HCT116 (cell line): ENCODE data around the gene MFAP3L. TPM values are rescaled to one million over a fixed set of nuclear protein-coding genes. Genes with fewer than 3 reads are reported as not detected.

Experiments
- ATAC-seq: fragments of 200-7000 bp; cut with Tn5 transposase; 2 replicates; pipeline ENCODE4 v1.9.1; 2020; ENCODE audit warnings: mild to moderate bottlenecking, moderate library complexity
- BruUV-seq: library from RNA; stranded (reverse); fragments of 400-500 nt; replicated peaks from 2 replicates; lab custom pipeline; 2021; lab: Mats Ljungman, UMichigan
- CTCF ChIA-PET: fragments of 300-600 bp; sonication (Branson Sonifier 250); formaldehyde crosslinking; loops from one replicate; lab custom pipeline; 2021; ENCODE audit warnings: antibody characterized with exemption; lab: Charles Lee
- POLR2A ChIA-PET: fragments of 300-600, 350-600 bp; sonication (Branson Sonifier 250); formaldehyde crosslinking; loops from one replicate; lab custom pipeline; 2021; ENCODE audit warnings: antibody characterized with exemption; lab: Charles Lee
- RAD21 ChIA-PET, 2 experiments: fragments of 300-600 bp; sonication (Branson Sonifier 250); formaldehyde crosslinking; loops; one replicate each; lab custom pipeline; 2023; ENCODE audit warnings: low total read pairs in 2 of 2; ENCODE audit not compliant: uncharacterized antibody in 2 of 2, unreplicated experiment in 2 of 2, low non-redundant PET in 1 of 2; lab: Charles Lee
- DNase-seq: peaks from one replicate; pipeline ENCODE4 v3.0.0-alpha.2; 2010; ENCODE audit warnings: low read depth, low spot score
- H2AFZ ChIP-seq: fragments of 200-600 bp; shearing (Covaris generic), sonication (generic); 2 replicates; pipeline ENCODE4 v1.6.1; 2017; ENCODE audit warnings: low read depth, mixed run types, mixed read lengths, antibody characterized with exemption, low read length; ENCODE audit not compliant: poor library complexity, severe bottlenecking
- H3K27ac ChIP-seq: 2 replicates; pipeline ENCODE4 v1.5.1; 2012; ENCODE audit warnings: low read depth, low read length
- H3K27me3 ChIP-seq: fragments of 200-600 bp; sonication (generic); 2 replicates; pipeline ENCODE4 v1.6.1; 2016; ENCODE audit warnings: mixed run types, low read length, mixed read lengths; ENCODE audit not compliant: insufficient read depth
- H3K36me3 ChIP-seq, 2 experiments: fragments of 200-500 bp in 1 of 2; fragments of 200-600 bp in 1 of 2; sonication (Bioruptor generic) in 1 of 2; sonication (generic) in 1 of 2; 2 replicates each; pipeline versions ENCODE4 v1.5.1 to v1.6.1; 2014 to 2016; ENCODE audit warnings: low read length in 2 of 2, inconsistent platforms in 1 of 2, mixed read lengths in 1 of 2, mixed run types in 1 of 2; ENCODE audit not compliant: insufficient read depth in 2 of 2, control insufficient read depth in 1 of 2
- H3K4me1 ChIP-seq, 2 experiments: fragments of 200-600 bp in 1 of 2; sonication (generic) in 1 of 2; 2 replicates each; pipeline versions ENCODE4 v1.5.1 to v1.6.1; 2012 to 2017; ENCODE audit warnings: low read length in 2 of 2, inconsistent platforms in 1 of 2, mild to moderate bottlenecking in 1 of 2, mixed read lengths in 1 of 2, mixed run types in 1 of 2, moderate library complexity in 1 of 2; ENCODE audit not compliant: insufficient read depth in 2 of 2, control insufficient read depth in 1 of 2
- H3K4me2 ChIP-seq: fragments of 200-600 bp; sonication (generic); 2 replicates; pipeline ENCODE4 v1.6.1; 2017; ENCODE audit warnings: mixed run types, low read length, mixed read lengths
- H3K4me3 ChIP-seq, 2 experiments: fragments of 200-600 bp in 1 of 2; sonication (generic) in 1 of 2; replicated peaks in 1 of 2; 2 replicates each; pipeline ENCODE4 v1.5.1; 2011 to 2016; ENCODE audit warnings: low read length in 2 of 2, control low read depth in 1 of 2, low read depth in 1 of 2, mild to moderate bottlenecking in 1 of 2, mixed read lengths in 1 of 2, mixed run types in 1 of 2
- H3K79me2 ChIP-seq: fragments of 200-600 bp; sonication (generic); 2 replicates; pipeline ENCODE4 v1.6.1; 2017; ENCODE audit warnings: mild to moderate bottlenecking, mixed run types, low read length, moderate library complexity, mixed read lengths; ENCODE audit not compliant: insufficient read depth
- H3K9ac ChIP-seq: fragments of 200-600 bp; sonication (generic); 2 replicates; pipeline ENCODE4 v1.6.1; 2016; ENCODE audit warnings: low read length, mixed read lengths
- H3K9me2 ChIP-seq: fragments of 200-600 bp; sonication (generic), shearing (Covaris generic); 2 replicates; pipeline ENCODE4 v1.6.1; 2017; ENCODE audit warnings: mixed run types, mild to moderate bottlenecking, moderate library complexity; ENCODE audit not compliant: insufficient read depth
- H3K9me3 ChIP-seq, 2 experiments: fragments of 200-500 bp in 1 of 2; fragments of 200-600 bp in 1 of 2; sonication (Bioruptor generic) in 1 of 2; sonication (generic) in 1 of 2; 2 replicates each; pipeline ENCODE4 v1.6.1; 2014 to 2017; ENCODE audit warnings: low read length in 2 of 2, mixed read lengths in 2 of 2, inconsistent platforms in 1 of 2, low read depth in 1 of 2, mild to moderate bottlenecking in 1 of 2, mixed run types in 1 of 2, moderate library complexity in 1 of 2; ENCODE audit not compliant: control insufficient read depth in 1 of 2, insufficient read depth in 1 of 2
- H4K20me1 ChIP-seq: fragments of 200-600 bp; sonication (generic), shearing (Covaris generic); 2 replicates; pipeline ENCODE4 v1.6.1; 2017; ENCODE audit warnings: mixed run types, mild to moderate bottlenecking, moderate library complexity; ENCODE audit not compliant: insufficient read depth
- CBX3 ChIP-seq: IDR thresholded peaks from 2 replicates; pipeline ENCODE4 v1.6.1; 2012; ENCODE audit warnings: low read depth
- CEBPB ChIP-seq: IDR thresholded peaks from 2 replicates; pipeline ENCODE4 v1.6.1; 2012; ENCODE audit warnings: low read depth
- EGR1 ChIP-seq: IDR thresholded peaks from 2 replicates; pipeline ENCODE4 v1.6.1; 2012; ENCODE audit warnings: low read depth
- ELF1 ChIP-seq: IDR thresholded peaks from 2 replicates; pipeline ENCODE4 v1.6.1; 2012; ENCODE audit warnings: low read depth, borderline replicate concordance
- EZH2 ChIP-seq: fragments of 200-600 bp; sonication (generic); IDR thresholded peaks from 2 replicates; pipeline ENCODE4 v1.6.1; 2017; ENCODE audit warnings: antibody characterized with exemption, mixed run types
- EZH2phosphoT487 ChIP-seq: fragments of 200-600 bp; IDR thresholded peaks from 2 replicates; pipeline ENCODE4 v1.6.1; 2018; ENCODE audit warnings: antibody characterized with exemption, borderline replicate concordance
- FOSL1 ChIP-seq: IDR thresholded peaks from 2 replicates; pipeline ENCODE4 v1.6.1; 2012; ENCODE audit warnings: low read depth
- JUND ChIP-seq: IDR thresholded peaks from 2 replicates; pipeline ENCODE4 v1.6.1; 2012
- POLR2A ChIP-seq: IDR thresholded peaks from 2 replicates; pipeline ENCODE4 v1.7.0; 2011; ENCODE audit warnings: borderline replicate concordance; ENCODE audit not compliant: insufficient read depth, insufficient read length; ENCODE audit errors: extremely low read depth
- POLR2AphosphoS5 ChIP-seq: IDR thresholded peaks from 2 replicates; pipeline ENCODE4 v1.6.1; 2011; ENCODE audit warnings: mild to moderate bottlenecking, low read depth, low read length, moderate library complexity
- RAD21 ChIP-seq: IDR thresholded peaks from 2 replicates; pipeline ENCODE4 v1.6.1; 2012; ENCODE audit warnings: low read depth, mild to moderate bottlenecking
- SRF ChIP-seq: IDR thresholded peaks from 2 replicates; pipeline ENCODE4 v1.6.1; 2012; ENCODE audit warnings: low read depth
- YY1 ChIP-seq: IDR thresholded peaks from 2 replicates; pipeline ENCODE4 v1.6.1; 2011; ENCODE audit warnings: low read length, low read depth, moderate library complexity, mild to moderate bottlenecking; ENCODE audit not compliant: insufficient replicate concordance; ENCODE audit errors: extremely low read depth
- ZFX ChIP-seq: fragments of 450-650 bp; IDR thresholded peaks from 2 replicates; pipeline ENCODE4 v1.6.1; 2017
- intact Hi-C: fragments of 100-400 bp; cut with micrococcal nuclease; formaldehyde crosslinking; loops from 2 replicates; pipeline ENCODE4 v1.10.0; 2022
- total RNA-seq: library from RNA; stranded (reverse); gene quantifications from one replicate; pipeline ENCODE4 v1.2.1, GENCODE V29; 2021; ENCODE audit not compliant: unreplicated experiment
- TF ChIP-seq, protein P1 (sequence below): IDR thresholded peaks from 2 replicates; pipeline ENCODE4 v1.6.1; 2012
- TF ChIP-seq, protein P2 (sequence below): IDR thresholded peaks from 2 replicates; pipeline ENCODE4 v1.6.1; 2012; ENCODE audit warnings: low read depth
- TF ChIP-seq, protein P3 (sequence below): IDR thresholded peaks from 2 replicates; pipeline ENCODE4 v1.6.1; 2012

The MFAP3L gene
- total RNA-seq, 1 experiment from 2014 or later = 8.4 TPM

DNA sequence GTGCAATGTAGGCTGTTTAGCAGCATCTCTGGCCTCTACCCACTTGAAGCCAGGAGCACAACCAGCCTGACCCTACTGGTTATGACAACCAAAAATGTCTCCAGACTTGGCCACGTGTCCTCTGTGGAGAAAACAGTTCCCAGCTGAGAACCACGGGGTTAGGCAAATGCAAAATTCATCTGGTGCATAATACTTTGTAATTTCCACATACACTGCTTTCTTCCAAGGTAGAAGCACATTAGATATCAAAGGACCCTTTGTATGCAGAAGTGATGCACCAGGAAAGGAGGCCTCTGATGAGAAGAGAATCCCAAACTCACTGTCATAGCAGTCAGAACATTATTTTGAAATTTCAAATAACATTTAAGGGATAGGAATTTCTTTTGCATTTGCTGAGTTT, 26.3 kb downstream of the MFAP3L start:
- ChIA-PET POLR2A (no interaction called here), RAD21 (no interaction called here), CTCF (no interaction called here)
- no peak for DNase-seq
- Histone ChIP-seq H3K4me2 (no peak overlapping the region), H4K20me1 (no peaks in the 10 kb centered on the region), H3K27me3 (no peaks in the 10 kb centered on the region), H3K27ac (no peak overlapping the region), H3K4me3 (no peak overlapping the region), H3K9me3 (no peaks in the 10 kb centered on the region), H3K4me1 (no peaks in the 10 kb centered on the region), H3K79me2 (no peaks in the 10 kb centered on the region), H3K36me3 (no peaks in the 10 kb centered on the region), H2AFZ (no peak overlapping the region), H3K9ac (no peak overlapping the region), H3K9me2 (no peaks in the 10 kb centered on the region)
- no TSS peak for BruUV-seq
- intact Hi-C loops = no loop called here
- ATAC-seq = no peak
- TF ChIP-seq EZH2 (no peak), ZFX (no peak), EGR1 (no peak), POLR2AphosphoS5 (no peak), YY1 (no peak), SRF (no peak), FOSL1 (no peak), RAD21 (no peak), POLR2A (no peak), JUND (no peak), CBX3 (no peak), EZH2phosphoT487 (no peak), CEBPB (no peak), ELF1 (no peak)
- TF ChIP-seq, protein P1, sequence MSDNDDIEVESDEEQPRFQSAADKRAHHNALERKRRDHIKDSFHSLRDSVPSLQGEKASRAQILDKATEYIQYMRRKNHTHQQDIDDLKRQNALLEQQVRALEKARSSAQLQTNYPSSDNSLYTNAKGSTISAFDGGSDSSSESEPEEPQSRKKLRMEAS = no peak
- TF ChIP-seq, protein P2, sequence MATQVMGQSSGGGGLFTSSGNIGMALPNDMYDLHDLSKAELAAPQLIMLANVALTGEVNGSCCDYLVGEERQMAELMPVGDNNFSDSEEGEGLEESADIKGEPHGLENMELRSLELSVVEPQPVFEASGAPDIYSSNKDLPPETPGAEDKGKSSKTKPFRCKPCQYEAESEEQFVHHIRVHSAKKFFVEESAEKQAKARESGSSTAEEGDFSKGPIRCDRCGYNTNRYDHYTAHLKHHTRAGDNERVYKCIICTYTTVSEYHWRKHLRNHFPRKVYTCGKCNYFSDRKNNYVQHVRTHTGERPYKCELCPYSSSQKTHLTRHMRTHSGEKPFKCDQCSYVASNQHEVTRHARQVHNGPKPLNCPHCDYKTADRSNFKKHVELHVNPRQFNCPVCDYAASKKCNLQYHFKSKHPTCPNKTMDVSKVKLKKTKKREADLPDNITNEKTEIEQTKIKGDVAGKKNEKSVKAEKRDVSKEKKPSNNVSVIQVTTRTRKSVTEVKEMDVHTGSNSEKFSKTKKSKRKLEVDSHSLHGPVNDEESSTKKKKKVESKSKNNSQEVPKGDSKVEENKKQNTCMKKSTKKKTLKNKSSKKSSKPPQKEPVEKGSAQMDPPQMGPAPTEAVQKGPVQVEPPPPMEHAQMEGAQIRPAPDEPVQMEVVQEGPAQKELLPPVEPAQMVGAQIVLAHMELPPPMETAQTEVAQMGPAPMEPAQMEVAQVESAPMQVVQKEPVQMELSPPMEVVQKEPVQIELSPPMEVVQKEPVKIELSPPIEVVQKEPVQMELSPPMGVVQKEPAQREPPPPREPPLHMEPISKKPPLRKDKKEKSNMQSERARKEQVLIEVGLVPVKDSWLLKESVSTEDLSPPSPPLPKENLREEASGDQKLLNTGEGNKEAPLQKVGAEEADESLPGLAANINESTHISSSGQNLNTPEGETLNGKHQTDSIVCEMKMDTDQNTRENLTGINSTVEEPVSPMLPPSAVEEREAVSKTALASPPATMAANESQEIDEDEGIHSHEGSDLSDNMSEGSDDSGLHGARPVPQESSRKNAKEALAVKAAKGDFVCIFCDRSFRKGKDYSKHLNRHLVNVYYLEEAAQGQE = no peak
- TF ChIP-seq, protein P3, sequence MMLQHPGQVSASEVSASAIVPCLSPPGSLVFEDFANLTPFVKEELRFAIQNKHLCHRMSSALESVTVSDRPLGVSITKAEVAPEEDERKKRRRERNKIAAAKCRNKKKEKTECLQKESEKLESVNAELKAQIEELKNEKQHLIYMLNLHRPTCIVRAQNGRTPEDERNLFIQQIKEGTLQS = no peak
- TF ChIP-seq, all 23 proteins: peak for 0
